Sigmoid colon (tissue), 4 donors: ENCODE data around the gene EMILIN2.

Source experiments
- EP300 ChIP-seq, 4 donors: sonication (generic); formaldehyde crosslinking; IDR thresholded peaks; one replicate each; pipeline ENCODE4 v1.6.1; 2017; ENCODE audit warnings: antibody characterized with exemption in 4 of 4
- POLR2A ChIP-seq, 2 donors: fragments of 450-650 bp; IDR thresholded peaks; one replicate each; pipeline ENCODE4 v1.6.1; 2016; ENCODE audit warnings: antibody characterized with exemption in 2 of 2, mild to moderate bottlenecking in 2 of 2, moderate library complexity in 2 of 2
- TF ChIP-seq, protein P1 (sequence below), 4 experiments: fragments of 450-650 bp in 3 of 4; fragments of 200-600 bp in 1 of 4; IDR thresholded peaks; one replicate each; pipeline ENCODE4 v1.5.1; 2016 to 2019; ENCODE audit warnings: antibody characterized with exemption in 4 of 4, mild to moderate bottlenecking in 3 of 4, moderate library complexity in 2 of 4

DNA sequence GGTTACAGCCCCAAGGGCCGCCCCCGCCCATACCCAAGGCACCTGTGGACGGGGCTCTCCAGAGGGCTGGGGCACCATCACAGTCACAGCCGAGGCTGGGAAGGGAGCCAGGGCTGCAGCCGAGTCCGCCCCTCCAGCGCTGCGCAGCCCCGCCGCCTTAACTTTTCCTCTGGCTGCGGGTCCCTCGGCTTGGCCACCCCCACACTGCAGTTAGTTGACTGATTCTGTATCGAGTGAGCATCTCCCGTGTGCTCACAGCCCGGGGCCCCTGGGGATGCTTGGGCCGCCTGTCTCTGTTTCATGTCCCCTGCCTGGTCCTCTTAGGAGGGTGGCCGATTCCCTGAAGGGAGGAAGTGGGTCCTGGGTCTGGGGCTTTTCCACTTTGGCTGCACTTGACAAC, 33.7 kb downstream of the EMILIN2 start:
- TF ChIP-seq POLR2A (IDR thresholded peaks at IDR 0.05) (no peak), EP300 (IDR thresholded peaks at IDR 0.05) (no peak)
- TF ChIP-seq, protein P1, sequence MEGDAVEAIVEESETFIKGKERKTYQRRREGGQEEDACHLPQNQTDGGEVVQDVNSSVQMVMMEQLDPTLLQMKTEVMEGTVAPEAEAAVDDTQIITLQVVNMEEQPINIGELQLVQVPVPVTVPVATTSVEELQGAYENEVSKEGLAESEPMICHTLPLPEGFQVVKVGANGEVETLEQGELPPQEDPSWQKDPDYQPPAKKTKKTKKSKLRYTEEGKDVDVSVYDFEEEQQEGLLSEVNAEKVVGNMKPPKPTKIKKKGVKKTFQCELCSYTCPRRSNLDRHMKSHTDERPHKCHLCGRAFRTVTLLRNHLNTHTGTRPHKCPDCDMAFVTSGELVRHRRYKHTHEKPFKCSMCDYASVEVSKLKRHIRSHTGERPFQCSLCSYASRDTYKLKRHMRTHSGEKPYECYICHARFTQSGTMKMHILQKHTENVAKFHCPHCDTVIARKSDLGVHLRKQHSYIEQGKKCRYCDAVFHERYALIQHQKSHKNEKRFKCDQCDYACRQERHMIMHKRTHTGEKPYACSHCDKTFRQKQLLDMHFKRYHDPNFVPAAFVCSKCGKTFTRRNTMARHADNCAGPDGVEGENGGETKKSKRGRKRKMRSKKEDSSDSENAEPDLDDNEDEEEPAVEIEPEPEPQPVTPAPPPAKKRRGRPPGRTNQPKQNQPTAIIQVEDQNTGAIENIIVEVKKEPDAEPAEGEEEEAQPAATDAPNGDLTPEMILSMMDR (IDR thresholded peaks at IDR 0.05), result no peak
